Stimulated activated naive B cell treated with anti-CD40 and anti-IgM and Interleukin-4, amounts not matched to agents 10 μg/mL and 1 μg/mL and 100 μg/mL, for 72 hours (primary cell): Measurements from ENCODE around the gene RRBP1.

Source experiments
- ATAC-seq, 2 donors: fragments of 150-1000 bp; cut with Tn5 transposase; replicated peaks; 2 replicates each; pipeline ENCODE4 v1.10.0; 2021; ENCODE audit warnings: moderate library complexity in 1 of 2
- DNase-seq: peaks from one replicate; pipeline ENCODE4 v3.0.0; 2021
- H3K27ac Mint-ChIP-seq: one replicate; pipeline ENCODE4 v1.8.0; 2022; ENCODE audit warnings: mild to moderate bottlenecking, mixed read lengths
- H3K27me3 Mint-ChIP-seq, 2 donors: one replicate each; pipeline ENCODE4 v1.8.0; 2022; ENCODE audit warnings: mixed read lengths in 2 of 2
- H3K36me3 Mint-ChIP-seq, 2 donors: one replicate each; pipeline ENCODE4 v1.8.0; 2022; ENCODE audit warnings: mixed read lengths in 2 of 2, mild to moderate bottlenecking in 1 of 2
- H3K4me1 Mint-ChIP-seq, 2 donors: one replicate each; pipeline ENCODE4 v1.8.0; 2022; ENCODE audit warnings: mixed read lengths in 2 of 2, mild to moderate bottlenecking in 1 of 2
- H3K4me3 Mint-ChIP-seq, 2 donors: one replicate each; pipeline ENCODE4 v1.8.0; 2022; ENCODE audit warnings: mild to moderate bottlenecking in 2 of 2, mixed read lengths in 2 of 2, moderate library complexity in 1 of 2
- H3K9me3 Mint-ChIP-seq, 2 donors: one replicate each; pipeline ENCODE4 v1.8.0; 2022; ENCODE audit warnings: mixed read lengths in 2 of 2, mild to moderate bottlenecking in 1 of 2

Gene RRBP1

GRCh38 chr20:17621229-17621968 lies 60.6 kb downstream of the RRBP1 start:
- no peaks in the 10 kb centered on the region for H3K9me3 Mint-ChIP-seq
- no peak overlapping the region for H3K27ac Mint-ChIP-seq
- ATAC-seq (no peak), DNase-seq (no peak)
- H3K27me3 Mint-ChIP-seq, result no peaks in the 10 kb centered on the region
- no peak overlapping the region for H3K4me3 Mint-ChIP-seq
- H3K36me3 Mint-ChIP-seq, result peaks cover 32 to 54% of the 10 kb centered on the region in 2 donors
- H3K4me1 Mint-ChIP-seq, result peaks cover 0 to 4% of the 10 kb centered on the region in 2 donors

- Mint-ChIP-seq H3K9me3 (no peaks in the 10 kb centered on the region), H3K4me3 (no peak overlapping the region), H3K36me3 (peaks cover 27 to 47% of the 10 kb centered on the region in 2 donors), H3K27ac (no peak overlapping the region), H3K4me1 (peaks cover 0 to 6% of the 10 kb centered on the region in 2 donors), H3K27me3 (no peaks in the 10 kb centered on the region)
- DNase-seq, result no peak
- ATAC-seq, result no peak
These were observed 61.4 kb downstream of the RRBP1 start for GRCh38 chr20:17620371-17621228.

GRCh38 chr20:17619351-17620093 lies 62.5 kb downstream of the RRBP1 start:
- Mint-ChIP-seq H3K27ac (no peak overlapping the region), H3K36me3 (peaks cover 28 to 45% of the 10 kb centered on the region in 2 donors), H3K27me3 (no peaks in the 10 kb centered on the region), H3K4me3 (no peak overlapping the region), H3K4me1 (peaks cover 0 to 6% of the 10 kb centered on the region in 2 donors), H3K9me3 (no peaks in the 10 kb centered on the region)
- no peak for ATAC-seq
- no peak for DNase-seq

- H3K27ac Mint-ChIP-seq, result no peak overlapping the region
- no peak for ATAC-seq
- peaks cover 32 to 43% of the 10 kb centered on the region in 2 donors for H3K36me3 Mint-ChIP-seq
These were observed 63.4 kb downstream of the RRBP1 start for GRCh38 chr20:17618673-17619013.

GRCh38 chr20:17617868-17618672 lies 64.0 kb downstream of the RRBP1 start:
- Mint-ChIP-seq H3K27ac (no peak overlapping the region), H3K4me3 (no peak overlapping the region), H3K36me3 (peaks cover 32 to 42% of the 10 kb centered on the region in 2 donors), H3K9me3 (no peaks in the 10 kb centered on the region), H3K4me1 (peaks cover 0 to 6% of the 10 kb centered on the region in 2 donors), H3K27me3 (no peaks in the 10 kb centered on the region)
- DNase-seq, result no peak
- peak in 1 of 2 donors; percentile 6 for ATAC-seq

More at GRCh38 chr20:17618673-17619013, 63.4 kb downstream of the RRBP1 start:
- Mint-ChIP-seq H3K27me3 (no peaks in the 10 kb centered on the region), H3K4me3 (no peak overlapping the region), H3K4me1 (peaks cover 0 to 6% of the 10 kb centered on the region in 2 donors), H3K9me3 (no peaks in the 10 kb centered on the region)
- DNase-seq, result no peak

- DNase-seq (no peak), ATAC-seq (peak; percentile 64 to 75)
- Mint-ChIP-seq H3K4me1 (peaks cover 7 to 11% of the 10 kb centered on the region in 2 donors), H3K27me3 (no peaks in the 10 kb centered on the region), H3K9me3 (no peaks in the 10 kb centered on the region), H3K27ac (peak overlapping the region; percentile 9), H3K4me3 (no peak overlapping the region), H3K36me3 (peaks cover 33 to 43% of the 10 kb centered on the region in 2 donors)
These were observed 64.7 kb downstream of the RRBP1 start for GRCh38 chr20:17617212-17617867.

GRCh38 chr20:17616480-17617211 lies 65.4 kb downstream of the RRBP1 start:
- no peak for DNase-seq
- Mint-ChIP-seq H3K9me3 (no peaks in the 10 kb centered on the region), H3K4me1 (peaks cover 10 to 11% of the 10 kb centered on the region in 2 donors), H3K27ac (peak overlapping the region; percentile 9), H3K36me3 (peaks cover 26 to 38% of the 10 kb centered on the region in 2 donors), H3K4me3 (no peak overlapping the region), H3K27me3 (no peaks in the 10 kb centered on the region)
- ATAC-seq, result no peak

- Mint-ChIP-seq H3K9me3 (no peaks in the 10 kb centered on the region), H3K27ac (no peak overlapping the region)
These were observed 66.2 kb downstream of the RRBP1 start for GRCh38 chr20:17615645-17616479.

GRCh38 chr20:17614812-17615644 lies 67.0 kb downstream of the RRBP1 start:
- DNase-seq (no peak), ATAC-seq (no peak)
- Mint-ChIP-seq H3K27me3 (no peaks in the 10 kb centered on the region), H3K9me3 (no peaks in the 10 kb centered on the region), H3K4me3 (no peak overlapping the region), H3K36me3 (peaks cover 22 to 32% of the 10 kb centered on the region in 2 donors), H3K27ac (peak overlapping the region; percentile 74), H3K4me1 (peaks cover 17 to 20% of the 10 kb centered on the region in 2 donors)

More at GRCh38 chr20:17615645-17616479, 66.2 kb downstream of the RRBP1 start:
- ATAC-seq (no peak), DNase-seq (no peak)
- Mint-ChIP-seq H3K27me3 (no peaks in the 10 kb centered on the region), H3K4me1 (peaks cover 11% of the 10 kb centered on the region in 2 donors), H3K36me3 (peaks cover 26 to 36% of the 10 kb centered on the region in 2 donors), H3K4me3 (no peak overlapping the region)

GRCh38 chr20:17614176-17614811 lies 67.7 kb downstream of the RRBP1 start:
- Mint-ChIP-seq H3K4me1 (peaks cover 18 to 23% of the 10 kb centered on the region in 2 donors), H3K27me3 (no peaks in the 10 kb centered on the region), H3K36me3 (peaks cover 17 to 25% of the 10 kb centered on the region in 2 donors), H3K9me3 (no peaks in the 10 kb centered on the region), H3K4me3 (no peak overlapping the region), H3K27ac (peak overlapping the region; percentile 74)
- no peak for DNase-seq
- ATAC-seq, result no peak
